ENCODE data around the gene PITHD1. TPM values are rescaled to one million over a fixed set of nuclear protein-coding genes. Genes with fewer than 3 reads are reported as not detected.

The PITHD1 gene
- total and polyA plus RNA-seq, 9 donors = 39.9 to 55.0 (median 43.0) TPM

GRCh38 chr1:23756676-23757075, 21.5 kb upstream of the PITHD1 start:
- DNase-seq = no peak
- H3K36me3 ChIP-seq = no peaks in the 10 kb centered on the region

GRCh38 chr1:23757812-23758211, 20.4 kb upstream of the PITHD1 start:
- DNase-seq = no peak
- no peaks in the 10 kb centered on the region for H3K36me3 ChIP-seq
- no peak overlapping the region for H3K27ac ChIP-seq
- 80 to 94% (median 93%) methylated on average over 1 of the region's 1 CpG for WGBS, 3 donors
- TF ChIP-seq CTCF (IDR thresholded peaks at IDR 0.05) (no peak), POLR2A (IDR thresholded peaks at IDR 0.05) (no peak), EP300 (IDR thresholded peaks at IDR 0.05) (no peak)
- no peaks in the 10 kb centered on the region for H3K4me1 ChIP-seq (ENCODE audit: insufficient read depth)
- no peak overlapping the region for H3K4me3 ChIP-seq
- no peaks in the 10 kb centered on the region for H3K27me3 ChIP-seq
- no peaks in the 10 kb centered on the region for H3K9me3 ChIP-seq
- intact Hi-C loops (cut with DNase I) = no loop called here

More at GRCh38 chr1:23756676-23757075, 21.5 kb upstream of the PITHD1 start:
- Histone ChIP-seq H3K4me3 (no peak overlapping the region), H3K4me1 (ENCODE audit: insufficient read depth) (no peaks in the 10 kb centered on the region), H3K27ac (no peak overlapping the region), H3K9me3 (no peaks in the 10 kb centered on the region), H3K27me3 (no peaks in the 10 kb centered on the region)
- TF ChIP-seq EP300 (IDR thresholded peaks at IDR 0.05) = no peak
- TF ChIP-seq POLR2A (IDR thresholded peaks at IDR 0.05) = no peak
- no peak for TF ChIP-seq CTCF (IDR thresholded peaks at IDR 0.05)
- intact Hi-C loops (cut with DNase I) = no loop called here
- WGBS, 3 donors = 80 to 84% (median 81%) methylated on average over 3 of the region's 3 CpGs

- TF ChIP-seq POLR2A (IDR thresholded peaks at IDR 0.05) (no peak), CTCF (IDR thresholded peaks at IDR 0.05) (no peak), EP300 (IDR thresholded peaks at IDR 0.05) (no peak)
- intact Hi-C loops (cut with DNase I) = no loop called here
- Histone ChIP-seq H3K4me3 (no peak overlapping the region), H3K4me1 (ENCODE audit: insufficient read depth) (no peaks in the 10 kb centered on the region), H3K9me3 (no peaks in the 10 kb centered on the region), H3K36me3 (no peaks in the 10 kb centered on the region), H3K27me3 (no peaks in the 10 kb centered on the region), H3K27ac (no peak overlapping the region)
- DNase-seq = no peak
- 14 to 25% (median 22%) methylated on average over 4 of the region's 4 CpGs for WGBS, 3 donors
Measured at GRCh38 chr1:23759277-23759676, 18.9 kb upstream of the PITHD1 start.

GRCh38 chr1:23763041-23763577, 15.1 kb upstream of the PITHD1 start:
- no peaks in the 10 kb centered on the region for H3K36me3 ChIP-seq
- 82 to 85% (median 84%) methylated on average over 7 of the region's 7 CpGs for WGBS, 3 donors

More at GRCh38 chr1:23763041-23763577, 15.1 kb upstream of the PITHD1 start:
- H3K4me1 ChIP-seq (ENCODE audit: insufficient read depth) = no peaks in the 10 kb centered on the region
- no peaks in the 10 kb centered on the region for H3K27me3 ChIP-seq
- no peak overlapping the region for H3K4me3 ChIP-seq
- no peaks in the 10 kb centered on the region for H3K9me3 ChIP-seq
- intact Hi-C loops (cut with DNase I) = no loop called here
- no peak overlapping the region for H3K27ac ChIP-seq
- TF ChIP-seq EP300 (IDR thresholded peaks at IDR 0.05) (no peak), POLR2A (IDR thresholded peaks at IDR 0.05) (no peak), CTCF (IDR thresholded peaks at IDR 0.05) (no peak)
- DNase-seq = no peak
